ENCODE data around the gene PSMC6. TPM values are rescaled to one million over a fixed set of nuclear protein-coding genes. Genes with fewer than 3 reads are reported as not detected.

Gene PSMC6
- total and polyA plus RNA-seq, 2 of the 13 experiments (the other 11 are each of a cell fraction or from before 2014, with no cell fraction given): 90.0 to 210 TPM

DNA sequence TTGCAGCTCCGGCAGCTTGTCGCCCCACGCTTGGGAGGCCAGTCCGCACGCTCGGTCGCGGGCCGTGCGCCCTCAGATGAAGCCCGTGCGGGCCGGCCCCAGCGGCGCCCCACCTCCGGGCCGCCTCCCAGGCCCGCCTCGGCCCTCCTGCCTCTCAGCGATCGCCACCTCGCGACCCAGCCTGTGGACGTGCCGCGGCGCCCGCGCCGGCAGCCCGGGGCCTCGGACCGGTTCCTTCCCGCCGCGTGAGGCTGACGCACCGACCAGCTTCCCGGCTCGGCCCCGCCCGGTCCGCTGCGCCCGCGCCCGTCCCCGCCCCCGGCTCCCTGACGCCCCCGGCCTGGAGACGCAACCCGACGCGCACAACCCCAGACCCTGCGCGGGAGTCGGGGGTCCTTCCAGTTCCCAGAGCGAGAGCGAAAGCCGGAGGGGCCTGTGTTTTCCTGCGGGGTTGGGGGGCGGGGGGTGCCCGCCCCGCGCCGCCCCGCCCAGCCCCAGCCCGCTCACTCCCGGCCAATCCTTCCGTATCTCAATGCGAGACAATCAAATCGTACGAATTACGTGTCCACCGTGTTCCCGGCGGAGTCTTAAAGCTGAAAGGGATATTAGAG lies 11.4 kb upstream of the PSMC6 start, which contains the start of gene ERO1A (continued):
- TF ChIP-seq ZNF337 (CRISPR knock-in tag; IDR thresholded peaks at IDR 0.05; ENCODE audit: borderline replicate concordance, low read depth) (0 out of 2 replicates have a peak, but pooled peaks have one; percentile 85), ZNF773 (CRISPR knock-in tag; IDR thresholded peaks at IDR 0.05; ENCODE audit: borderline replicate concordance) (0 out of 2 replicates have a peak, but pooled peaks have one; percentile 42), ZNF354B (CRISPR knock-in tag; IDR thresholded peaks at IDR 0.05) (no peak), ZNF264 (CRISPR knock-in tag; IDR thresholded peaks at IDR 0.05) (0 out of 2 replicates have a peak, but pooled peaks have one; percentile 9), ZNF383 (CRISPR knock-in tag; IDR thresholded peaks at IDR 0.05; ENCODE audit: borderline replicate concordance) (no peak), KLF12 (CRISPR knock-in tag; IDR thresholded peaks at IDR 0.05; ENCODE audit: borderline replicate concordance) (peak; percentile 58; the same call in 1 of the 2 replicates), PHF8 (CRISPR knock-in tag; IDR thresholded peaks at IDR 0.05) (peak; percentile 28; the same call in 1 of the 2 replicates), HOXA3 (CRISPR knock-in tag; IDR thresholded peaks at IDR 0.05) (peak; percentile 57), TBX3 (IDR thresholded peaks at IDR 0.05; ENCODE audit: borderline replicate concordance) (no peak), BRD4 (CRISPR knock-in tag; IDR thresholded peaks at IDR 0.05) (0 out of 2 replicates have a peak, but pooled peaks have one; percentile 26), ZBTB7A (CRISPR knock-in tag; IDR thresholded peaks at IDR 0.05) (0 out of 2 replicates have a peak, but pooled peaks have one; percentile 59), SIN3A (IDR thresholded peaks at IDR 0.05; ENCODE audit: borderline replicate concordance, low read depth, low read length) (peak; percentile 58; the same call in 1 of the 2 replicates), SP1 (IDR thresholded peaks at IDR 0.05) (no peak), SP1 (CRISPR knock-in tag; IDR thresholded peaks at IDR 0.05) (no peak; the same call in 1 of the 2 replicates), HNRNPLL (IDR thresholded peaks at IDR 0.05; ENCODE audit: low read depth, low read length, poor library complexity, severe bottlenecking) (peak; percentile 18), ASH2L (IDR thresholded peaks at IDR 0.05; ENCODE audit: insufficient read length, low read depth, low read length) (peak; percentile 81)
- TF ChIP-seq, protein P1, sequence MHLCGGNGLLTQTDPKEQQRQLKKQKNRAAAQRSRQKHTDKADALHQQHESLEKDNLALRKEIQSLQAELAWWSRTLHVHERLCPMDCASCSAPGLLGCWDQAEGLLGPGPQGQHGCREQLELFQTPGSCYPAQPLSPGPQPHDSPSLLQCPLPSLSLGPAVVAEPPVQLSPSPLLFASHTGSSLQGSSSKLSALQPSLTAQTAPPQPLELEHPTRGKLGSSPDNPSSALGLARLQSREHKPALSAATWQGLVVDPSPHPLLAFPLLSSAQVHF (CRISPR knock-in tag; IDR thresholded peaks at IDR 0.05): 0 out of 2 replicates have a peak, but pooled peaks have one; percentile 21
- TF ChIP-seq, protein P2, sequence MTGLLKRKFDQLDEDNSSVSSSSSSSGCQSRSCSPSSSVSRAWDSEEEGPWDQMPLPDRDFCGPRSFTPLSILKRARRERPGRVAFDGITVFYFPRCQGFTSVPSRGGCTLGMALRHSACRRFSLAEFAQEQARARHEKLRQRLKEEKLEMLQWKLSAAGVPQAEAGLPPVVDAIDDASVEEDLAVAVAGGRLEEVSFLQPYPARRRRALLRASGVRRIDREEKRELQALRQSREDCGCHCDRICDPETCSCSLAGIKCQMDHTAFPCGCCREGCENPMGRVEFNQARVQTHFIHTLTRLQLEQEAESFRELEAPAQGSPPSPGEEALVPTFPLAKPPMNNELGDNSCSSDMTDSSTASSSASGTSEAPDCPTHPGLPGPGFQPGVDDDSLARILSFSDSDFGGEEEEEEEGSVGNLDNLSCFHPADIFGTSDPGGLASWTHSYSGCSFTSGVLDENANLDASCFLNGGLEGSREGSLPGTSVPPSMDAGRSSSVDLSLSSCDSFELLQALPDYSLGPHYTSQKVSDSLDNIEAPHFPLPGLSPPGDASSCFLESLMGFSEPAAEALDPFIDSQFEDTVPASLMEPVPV (CRISPR knock-in tag; IDR thresholded peaks at IDR 0.05): peak; percentile 61
- TF ChIP-seq, protein P3, sequence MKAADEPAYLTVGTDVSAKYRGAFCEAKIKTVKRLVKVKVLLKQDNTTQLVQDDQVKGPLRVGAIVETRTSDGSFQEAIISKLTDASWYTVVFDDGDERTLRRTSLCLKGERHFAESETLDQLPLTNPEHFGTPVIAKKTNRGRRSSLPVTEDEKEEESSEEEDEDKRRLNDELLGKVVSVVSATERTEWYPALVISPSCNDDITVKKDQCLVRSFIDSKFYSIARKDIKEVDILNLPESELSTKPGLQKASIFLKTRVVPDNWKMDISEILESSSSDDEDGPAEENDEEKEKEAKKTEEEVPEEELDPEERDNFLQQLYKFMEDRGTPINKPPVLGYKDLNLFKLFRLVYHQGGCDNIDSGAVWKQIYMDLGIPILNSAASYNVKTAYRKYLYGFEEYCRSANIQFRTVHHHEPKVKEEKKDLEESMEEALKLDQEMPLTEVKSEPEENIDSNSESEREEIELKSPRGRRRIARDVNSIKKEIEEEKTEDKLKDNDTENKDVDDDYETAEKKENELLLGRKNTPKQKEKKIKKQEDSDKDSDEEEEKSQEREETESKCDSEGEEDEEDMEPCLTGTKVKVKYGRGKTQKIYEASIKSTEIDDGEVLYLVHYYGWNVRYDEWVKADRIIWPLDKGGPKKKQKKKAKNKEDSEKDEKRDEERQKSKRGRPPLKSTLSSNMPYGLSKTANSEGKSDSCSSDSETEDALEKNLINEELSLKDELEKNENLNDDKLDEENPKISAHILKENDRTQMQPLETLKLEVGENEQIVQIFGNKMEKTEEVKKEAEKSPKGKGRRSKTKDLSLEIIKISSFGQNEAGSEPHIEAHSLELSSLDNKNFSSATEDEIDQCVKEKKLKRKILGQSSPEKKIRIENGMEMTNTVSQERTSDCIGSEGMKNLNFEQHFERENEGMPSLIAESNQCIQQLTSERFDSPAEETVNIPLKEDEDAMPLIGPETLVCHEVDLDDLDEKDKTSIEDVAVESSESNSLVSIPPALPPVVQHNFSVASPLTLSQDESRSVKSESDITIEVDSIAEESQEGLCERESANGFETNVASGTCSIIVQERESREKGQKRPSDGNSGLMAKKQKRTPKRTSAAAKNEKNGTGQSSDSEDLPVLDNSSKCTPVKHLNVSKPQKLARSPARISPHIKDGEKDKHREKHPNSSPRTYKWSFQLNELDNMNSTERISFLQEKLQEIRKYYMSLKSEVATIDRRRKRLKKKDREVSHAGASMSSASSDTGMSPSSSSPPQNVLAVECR (CRISPR knock-in tag; IDR thresholded peaks at IDR 0.05; ENCODE audit: borderline replicate concordance): peak; percentile 41; the same call in 1 of the 2 replicates

Measured in HepG2 (cell line).